HEK293 (cell line): ENCODE results near the gene JMJD4.

Experiments used
- CTCF ChIP-seq: fragments of 450-650 bp; formaldehyde crosslinking; IDR thresholded peaks from 2 replicates; pipeline ENCODE4 v1.5.1; 2016; ENCODE audit warnings: missing biosample characterization, missing genetic modification characterization
- ELK4 ChIP-seq: IDR thresholded peaks from 2 replicates; pipeline ENCODE4 v1.6.1; 2011; ENCODE audit warnings: mild to moderate bottlenecking, low read depth, low read length, borderline replicate concordance
- GFI1B ChIP-seq: fragments of 450-650 bp; formaldehyde crosslinking; IDR thresholded peaks from 2 replicates; pipeline ENCODE4 v1.5.1; 2016; ENCODE audit warnings: missing biosample characterization, missing genetic modification characterization
- KLF17 ChIP-seq: fragments of 450-650 bp; formaldehyde crosslinking; IDR thresholded peaks from 2 replicates; pipeline ENCODE4 v1.5.1; 2016; ENCODE audit warnings: missing biosample characterization, missing genetic modification characterization
- PRDM6 ChIP-seq: fragments of 450-650 bp; formaldehyde crosslinking; IDR thresholded peaks from 2 replicates; pipeline ENCODE4 v1.5.1; 2017; ENCODE audit warnings: missing biosample characterization, missing genetic modification characterization
- ZBTB10 ChIP-seq: fragments of 450-650 bp; formaldehyde crosslinking; IDR thresholded peaks from 2 replicates; pipeline ENCODE4 v1.5.1; 2016; ENCODE audit warnings: missing biosample characterization, missing genetic modification characterization
- ZBTB17 ChIP-seq: fragments of 450-650 bp; formaldehyde crosslinking; IDR thresholded peaks from 2 replicates; pipeline ENCODE4 v1.5.1; 2016; ENCODE audit warnings: missing biosample characterization, missing genetic modification characterization
- ZBTB49 ChIP-seq: fragments of 450-650 bp; formaldehyde crosslinking; IDR thresholded peaks from 2 replicates; pipeline ENCODE4 v1.5.1; 2016; ENCODE audit warnings: missing biosample characterization, missing genetic modification characterization, low read depth
- ZFHX2 ChIP-seq: fragments of 450-650 bp; formaldehyde crosslinking; conservative IDR thresholded peaks from 2 replicates; pipeline ENCODE4 v1.5.1; 2016; ENCODE audit warnings: missing biosample characterization, missing genetic modification characterization
- ZNF274 ChIP-seq, 2 experiments: fragments of 200-500 bp in 1 of 2; fragments of 450-650 bp in 1 of 2; sonication (Bioruptor generic) in 1 of 2; formaldehyde crosslinking in 1 of 2; IDR thresholded peaks; 2 replicates each; pipeline versions ENCODE4 v1.5.1 to v1.6.1; 2014 to 2016; ENCODE audit warnings: borderline replicate concordance in 1 of 2, inconsistent platforms in 1 of 2, low read length in 1 of 2, missing biosample characterization in 1 of 2, missing genetic modification characterization in 1 of 2

GRCh38 chr1:227736814-227737432 is 1.8 kb upstream of the JMJD4 start:
- TF ChIP-seq ZFHX2 (tag by site-specific recombination) (no peak), ZBTB17 (tag by site-specific recombination) (peak; percentile 82), CTCF (tag by site-specific recombination) (no peak), ZBTB49 (tag by site-specific recombination) (no peak), ZNF274 (IDR thresholded peaks at IDR 0.05; ENCODE audit: low read length) (no peak), ZNF274 (tag by site-specific recombination; IDR thresholded peaks at IDR 0.05; ENCODE audit: borderline replicate concordance) (no peak), KLF17 (tag by site-specific recombination) (no peak), ELK4 (no peak), ZBTB10 (tag by site-specific recombination) (no peak), GFI1B (tag by site-specific recombination) (no peak), PRDM6 (tag by site-specific recombination) (no peak)
